HG03139 (cell line): ENCODE results near the gene PFDN6.
"Not testable (repeated sequence)": the region's sequence is repeated elsewhere in the genome, so short reads cannot be mapped to it uniquely, and the experiment has no call there.

ENCODE experiments used
- ATAC-seq: cut with Tn5 transposase; IDR thresholded peaks from one replicate; pipeline ENCODE4 v1.9.1; 2021; ENCODE audit not compliant: unreplicated experiment

Gene PFDN6

GRCh38 chr6:33288921-33289783 lies at the start of gene PFDN6, which contains the start of gene WDR46:
Gene PFDN6 (plus strand): TSS chr6:33289601. CDS start chr6:33289857, 256 bp downstream.
Gene WDR46 (minus strand): TSS chr6:33289239. CDS start chr6:33289170, 69 bp downstream.
- ATAC-seq, result peak; percentile 74

GRCh38 chr6:33241968-33242367 lies 47.4 kb upstream of the PFDN6 start:
- no peak for ATAC-seq

- no peak for ATAC-seq
Measured at GRCh38 chr6:33243476-33243875, 45.9 kb upstream of the PFDN6 start.

GRCh38 chr6:33247977-33248642 lies 41.3 kb upstream of the PFDN6 start:
- no peak for ATAC-seq

GRCh38 chr6:33248643-33248931 lies 40.8 kb upstream of the PFDN6 start:
- ATAC-seq, result no peak

GRCh38 chr6:33248932-33249731 lies 40.3 kb upstream of the PFDN6 start:
- peak; percentile 86 for ATAC-seq

GRCh38 chr6:33249732-33250630 lies 39.4 kb upstream of the PFDN6 start:
- ATAC-seq, result no peak

- no peak for ATAC-seq
Measured at GRCh38 chr6:33250731-33251130, 38.7 kb upstream of the PFDN6 start.

- ATAC-seq, result no peak
Measured at GRCh38 chr6:33251395-33252012, 37.9 kb upstream of the PFDN6 start.

GRCh38 chr6:33252759-33253158 lies 36.6 kb upstream of the PFDN6 start:
- ATAC-seq, result no peak

- no peak for ATAC-seq
Measured at GRCh38 chr6:33254591-33254990, 34.8 kb upstream of the PFDN6 start.

GRCh38 chr6:33259032-33259431 lies 30.4 kb upstream of the PFDN6 start:
- no peak for ATAC-seq

- ATAC-seq, result not testable (repeated sequence)
Measured at GRCh38 chr6:33262490-33262889, 26.9 kb upstream of the PFDN6 start.

- ATAC-seq, result no peak
Measured at GRCh38 chr6:33264015-33264414, 25.4 kb upstream of the PFDN6 start.

GRCh38 chr6:33271117-33271467 lies 18.3 kb upstream of the PFDN6 start:
- no peak for ATAC-seq

- peak; percentile 74 for ATAC-seq
Measured at GRCh38 chr6:33271468-33272274, 17.7 kb upstream of the PFDN6 start, which contains the start of the genes RPS18 and VPS52. Gene RPS18 (plus strand): TSS chr6:33272075. CDS start chr6:33272120, 45 bp downstream. Gene VPS52 (minus strand): TSS chr6:33271876. CDS start chr6:33271675, 201 bp downstream.

- ATAC-seq, result no peak
Measured at GRCh38 chr6:33272275-33273128, 16.9 kb upstream of the PFDN6 start.
